ENCODE measurements around the gene SHB. TPM values are rescaled to one million over a fixed set of nuclear protein-coding genes. Genes with fewer than 3 reads are reported as not detected.

Gene SHB
- total RNA-seq, 1 experiment from 2014 or later, result 23.8 TPM

- H3K9me2 ChIP-seq (ENCODE audit: insufficient read depth), result no peaks in the 10 kb centered on the region
- H3K27me3 ChIP-seq (ENCODE audit: insufficient read depth, low read depth), result no peaks in the 10 kb centered on the region
- H3K9me3 ChIP-seq (ENCODE audit: insufficient read depth, low read depth), result no peaks in the 10 kb centered on the region
- H4K20me1 ChIP-seq (ENCODE audit: insufficient read depth), result peaks cover 13% of the 10 kb centered on the region
- H3K4me2 ChIP-seq, result no peak overlapping the region
- no peaks in the 10 kb centered on the region for H3K36me3 ChIP-seq (ENCODE audit: low read depth)
- BruUV-seq (replicated peaks), result no TSS peak
- H3K4me1 ChIP-seq (replicated peaks; ENCODE audit: insufficient read depth), result no peaks in the 10 kb centered on the region
- H3K79me2 ChIP-seq (ENCODE audit: low read depth), result peaks cover 19% of the 10 kb centered on the region; the same call in 1 of the 2 replicates
- no peak for TF ChIP-seq EZH2 (IDR thresholded peaks at IDR 0.05; ENCODE audit: low read depth)
- no peak for TF ChIP-seq CTCF (conservative IDR thresholded peaks at IDR 0.05)
- ChIA-PET CTCF (interaction anchor here (0.5 kb wide), 1 partner anchor 194 kb away, joined by 17 read pairs; no protein-coding TSS in a partner anchor), POLR2A (ENCODE audit: unreplicated experiment) (interaction anchor here (0.9 kb wide), 1 partner anchor 16 kb away, joined by 7 read pairs; no protein-coding TSS in a partner anchor)
- no peak overlapping the region for H3K27ac ChIP-seq
- peaks cover 6% of the 10 kb centered on the region; the same call in 1 of the 2 replicates for H3F3A ChIP-seq (ENCODE audit: insufficient read depth, low read depth)
- intact Hi-C loops (cut with micrococcal nuclease; ENCODE audit: unreplicated experiment), result no loop called here
- H2AFZ ChIP-seq, result no peak overlapping the region
- DNase-seq, result no peak
- H3K4me3 ChIP-seq, result no peak overlapping the region
Observed at GRCh38 chr9:37926737-37927118, 142.3 kb downstream of the SHB start.

GRCh38 chr9:37925786-37926736 is 143.0 kb downstream of the SHB start:
- Histone ChIP-seq H3K9me3 (ENCODE audit: insufficient read depth, low read depth) (no peaks in the 10 kb centered on the region), H4K20me1 (ENCODE audit: insufficient read depth) (peaks cover 13% of the 10 kb centered on the region), H3K79me2 (ENCODE audit: low read depth) (peaks cover 13% of the 10 kb centered on the region; the same call in 1 of the 2 replicates), H3K9me2 (ENCODE audit: insufficient read depth) (no peaks in the 10 kb centered on the region), H3K4me3 (no peak overlapping the region), H3F3A (ENCODE audit: insufficient read depth, low read depth) (no peaks in the 10 kb centered on the region), H3K36me3 (ENCODE audit: low read depth) (no peaks in the 10 kb centered on the region), H3K27ac (no peak overlapping the region), H2AFZ (no peak overlapping the region), H3K27me3 (ENCODE audit: insufficient read depth, low read depth) (no peaks in the 10 kb centered on the region), H3K4me2 (no peak overlapping the region), H3K4me1 (replicated peaks; ENCODE audit: insufficient read depth) (no peaks in the 10 kb centered on the region)
- intact Hi-C loops (cut with micrococcal nuclease; ENCODE audit: unreplicated experiment), result no loop called here
- CTCF ChIA-PET, result no interaction called here
- DNase-seq, result no peak
- BruUV-seq (replicated peaks), result no TSS peak
- POLR2A ChIA-PET (ENCODE audit: unreplicated experiment), result interaction anchor here (0.9 kb wide), 1 partner anchor 17 kb away, joined by 7 read pairs; no protein-coding TSS in a partner anchor
- no peak for TF ChIP-seq CTCF (conservative IDR thresholded peaks at IDR 0.05)
- TF ChIP-seq EZH2 (IDR thresholded peaks at IDR 0.05; ENCODE audit: low read depth), result no peak

GRCh38 chr9:37925006-37925405 is 144.0 kb downstream of the SHB start:
- Histone ChIP-seq H3K79me2 (ENCODE audit: low read depth) (peaks cover 13% of the 10 kb centered on the region; the same call in 1 of the 2 replicates), H3K9me2 (ENCODE audit: insufficient read depth) (no peaks in the 10 kb centered on the region), H4K20me1 (ENCODE audit: insufficient read depth) (peaks cover 13% of the 10 kb centered on the region), H3K4me3 (no peak overlapping the region), H2AFZ (no peak overlapping the region), H3F3A (ENCODE audit: insufficient read depth, low read depth) (no peaks in the 10 kb centered on the region), H3K27me3 (ENCODE audit: insufficient read depth, low read depth) (no peaks in the 10 kb centered on the region), H3K27ac (no peak overlapping the region), H3K36me3 (ENCODE audit: low read depth) (no peaks in the 10 kb centered on the region), H3K4me2 (no peak overlapping the region), H3K4me1 (replicated peaks; ENCODE audit: insufficient read depth) (no peaks in the 10 kb centered on the region), H3K9me3 (ENCODE audit: insufficient read depth, low read depth) (no peaks in the 10 kb centered on the region)
- CTCF ChIA-PET, result no interaction called here
- POLR2A ChIA-PET (ENCODE audit: unreplicated experiment), result no interaction called here
- no peak for TF ChIP-seq EZH2 (IDR thresholded peaks at IDR 0.05; ENCODE audit: low read depth)
- no peak for TF ChIP-seq CTCF (conservative IDR thresholded peaks at IDR 0.05)
- intact Hi-C loops (cut with micrococcal nuclease; ENCODE audit: unreplicated experiment), result no loop called here
- BruUV-seq (replicated peaks), result no TSS peak
- no peak for DNase-seq
